Measurements from ENCODE around the gene NCEH1.

- no peak for TF ChIP-seq POLR2A (IDR thresholded peaks at IDR 0.05)
- no peak for TF ChIP-seq CTCF (IDR thresholded peaks at IDR 0.05)
These were observed 84.7 kb downstream of the NCEH1 start for GRCh38 chr3:172626021-172626640.

Data from sigmoid colon (tissue), 3 donors.